ENCODE results near the gene TMEM212. TPM values are rescaled to one million over a fixed set of nuclear protein-coding genes. Genes with fewer than 3 reads are reported as not detected.

TMEM212 gene
- polyA plus RNA-seq, 2 of the 4 experiments (the other 2 are of a cell fraction): not detected

DNA sequence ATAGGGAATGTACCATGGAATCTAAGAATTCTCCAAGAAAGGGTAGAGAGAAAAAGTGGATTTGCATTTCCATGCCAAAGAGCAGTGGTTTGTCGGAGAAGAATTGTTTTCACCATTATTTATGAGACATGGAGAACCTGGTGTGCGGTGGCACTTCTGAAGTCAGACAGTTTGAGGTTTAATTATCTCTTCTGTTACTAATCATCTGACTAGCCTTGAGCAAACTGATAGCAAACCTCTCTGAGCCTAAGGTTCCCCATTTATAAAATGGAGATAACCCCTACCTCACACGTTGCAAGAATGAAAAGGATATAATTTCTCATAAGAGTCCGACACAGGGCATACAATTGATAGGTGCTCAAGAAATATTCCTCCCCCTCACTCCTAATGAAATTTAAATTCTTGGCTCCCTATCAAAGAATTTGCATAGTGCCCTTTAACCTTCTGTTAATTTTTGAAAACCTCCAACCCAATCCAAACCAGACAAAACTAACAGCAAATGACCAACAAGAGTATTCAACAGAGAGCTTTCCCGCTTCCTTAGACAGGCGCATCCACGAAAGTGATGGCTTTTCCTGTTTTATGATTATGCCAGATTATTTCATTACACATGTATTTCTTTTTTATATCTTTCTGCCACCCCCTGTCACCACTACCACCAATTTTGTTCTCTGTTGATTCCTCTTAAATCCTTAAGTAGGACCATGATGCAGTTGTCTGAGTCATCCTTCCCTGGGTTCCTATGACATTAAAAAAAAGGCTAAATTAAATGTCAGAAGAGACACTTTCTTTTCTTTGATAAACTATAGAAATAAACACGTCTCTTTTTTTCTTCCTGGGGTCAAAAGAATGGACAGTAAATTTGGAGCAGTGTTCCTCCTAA, 28.5 kb downstream of the TMEM212 start:
- peak overlapping the region; percentile 22 to 64; a peak in 3 of 6 replicates for H3K27ac ChIP-seq
- ChIA-PET POLR2A (no interaction called here), CTCF (interaction anchor here (0.6 kb wide), 1 partner anchor 162 kb away, joined by 3 read pairs; no protein-coding TSS in a partner anchor)
- FAIRE-seq (no peak), DNase-seq (ENCODE audit: low read depth in 1 of 2, low spot score in 1 of 2) (no peak), ATAC-seq (no peak)
- no peak overlapping the region for H3K4me3 ChIP-seq
- peaks cover 50% of the 10 kb centered on the region for H3K4me1 ChIP-seq
- no peaks in the 10 kb centered on the region for H3K9me3 ChIP-seq
- 86% methylated on average over 8 of the region's 8 CpGs for WGBS (ENCODE audit: missing lambda C conversion rate)
- no peak overlapping the region for H3K4me2 ChIP-seq
- TF ChIP-seq RAD21 (conservative IDR thresholded peaks at IDR 0.05 in 1 of 2, IDR thresholded peaks at IDR 0.05 in 1 of 2) (no peak), NPAS2 (CRISPR knock-in tag; IDR thresholded peaks at IDR 0.05; ENCODE audit: borderline replicate concordance) (no peak), CHD4 (IDR thresholded peaks at IDR 0.05; ENCODE audit: borderline replicate concordance) (no peak), JUNB (IDR thresholded peaks at IDR 0.05) (no peak), HOXB5 (CRISPR knock-in tag; IDR thresholded peaks at IDR 0.05) (no peak), RFX5 (IDR thresholded peaks at IDR 0.05) (no peak), POLR2A (IDR thresholded peaks at IDR 0.05; ENCODE audit: low read length) (no peak), NFE2L2 (conservative IDR thresholded peaks at IDR 0.05; ENCODE audit: low read length) (no peak), NR3C1 (IDR thresholded peaks at IDR 0.05) (no peak), CBX8 (IDR thresholded peaks at IDR 0.05) (no peak), HEYL (CRISPR knock-in tag; IDR thresholded peaks at IDR 0.05) (no peak), ZFP36 (IDR thresholded peaks at IDR 0.05; ENCODE audit: borderline replicate concordance, partially characterized antibody) (no peak)
- TF ChIP-seq, protein P1, sequence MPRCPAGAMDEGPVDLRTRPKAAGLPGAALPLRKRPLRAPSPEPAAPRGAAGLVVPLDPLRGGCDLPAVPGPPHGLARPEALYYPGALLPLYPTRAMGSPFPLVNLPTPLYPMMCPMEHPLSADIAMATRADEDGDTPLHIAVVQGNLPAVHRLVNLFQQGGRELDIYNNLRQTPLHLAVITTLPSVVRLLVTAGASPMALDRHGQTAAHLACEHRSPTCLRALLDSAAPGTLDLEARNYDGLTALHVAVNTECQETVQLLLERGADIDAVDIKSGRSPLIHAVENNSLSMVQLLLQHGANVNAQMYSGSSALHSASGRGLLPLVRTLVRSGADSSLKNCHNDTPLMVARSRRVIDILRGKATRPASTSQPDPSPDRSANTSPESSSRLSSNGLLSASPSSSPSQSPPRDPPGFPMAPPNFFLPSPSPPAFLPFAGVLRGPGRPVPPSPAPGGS (IDR thresholded peaks at IDR 0.05): no peak
- TF ChIP-seq, protein P2, sequence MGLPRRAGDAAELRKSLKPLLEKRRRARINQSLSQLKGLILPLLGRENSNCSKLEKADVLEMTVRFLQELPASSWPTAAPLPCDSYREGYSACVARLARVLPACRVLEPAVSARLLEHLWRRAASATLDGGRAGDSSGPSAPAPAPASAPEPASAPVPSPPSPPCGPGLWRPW (IDR thresholded peaks at IDR 0.05): no peak

DNA sequence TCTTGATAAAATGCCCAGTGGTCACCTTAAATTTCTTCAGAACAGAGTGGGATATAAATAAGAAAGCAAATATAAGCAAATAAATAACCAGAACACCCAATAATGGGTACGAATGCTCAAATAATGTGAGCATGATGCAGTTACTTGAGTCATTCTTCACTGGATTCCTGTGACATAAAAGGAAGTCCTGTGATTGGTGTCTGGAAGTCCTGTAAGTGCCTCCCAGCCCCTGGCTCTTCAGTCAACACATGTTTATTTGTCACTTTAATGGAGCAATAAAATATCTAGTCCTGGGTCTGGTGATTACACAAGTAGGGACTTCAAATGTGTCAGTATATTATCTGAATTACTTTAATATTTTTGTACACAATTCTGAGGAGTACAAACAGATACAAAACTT, 30.4 kb downstream of the TMEM212 start:
- ChIA-PET POLR2A (interaction anchor here (1.3 kb wide), 1 partner anchor 62 kb away, joined by 3 read pairs; no protein-coding TSS in a partner anchor), CTCF (no interaction called here)
- H3K4me2 ChIP-seq: peak overlapping the region; percentile 75
- FAIRE-seq (no peak), ATAC-seq (peak; percentile 45 to 68; a peak in 4 of 6 replicates), DNase-seq (ENCODE audit: low read depth in 1 of 2, low spot score in 1 of 2) (peak; percentile 25 to 81)
- peaks cover 70% of the 10 kb centered on the region for H3K4me1 ChIP-seq
- H3K27ac ChIP-seq: peak overlapping the region; percentile 73 to 84
- H3K9me3 ChIP-seq: no peaks in the 10 kb centered on the region
- no peak overlapping the region for H3K4me3 ChIP-seq
- 0% methylated on average over 1 of the region's 1 CpG for WGBS (ENCODE audit: missing lambda C conversion rate)
- TF ChIP-seq CEBPB (IDR thresholded peaks at IDR 0.05): peak in 1 of 2 experiments; percentile 30; a peak in 1 of 4 replicates
- no peak for TF ChIP-seq MAZ (IDR thresholded peaks at IDR 0.05; ENCODE audit: borderline replicate concordance, low read depth, low read length)
- TF ChIP-seq RNF2 (IDR thresholded peaks at IDR 0.05; ENCODE audit: borderline replicate concordance, low read depth): no peak
- no peak for TF ChIP-seq NPAS2 (CRISPR knock-in tag; IDR thresholded peaks at IDR 0.05; ENCODE audit: borderline replicate concordance)
- TF ChIP-seq, protein P3, sequence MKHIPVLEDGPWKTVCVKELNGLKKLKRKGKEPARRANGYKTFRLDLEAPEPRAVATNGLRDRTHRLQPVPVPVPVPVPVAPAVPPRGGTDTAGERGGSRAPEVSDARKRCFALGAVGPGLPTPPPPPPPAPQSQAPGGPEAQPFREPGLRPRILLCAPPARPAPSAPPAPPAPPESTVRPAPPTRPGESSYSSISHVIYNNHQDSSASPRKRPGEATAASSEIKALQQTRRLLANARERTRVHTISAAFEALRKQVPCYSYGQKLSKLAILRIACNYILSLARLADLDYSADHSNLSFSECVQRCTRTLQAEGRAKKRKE (CRISPR knock-in tag; IDR thresholded peaks at IDR 0.05; ENCODE audit: low read depth): no peak
- TF ChIP-seq, protein P4, sequence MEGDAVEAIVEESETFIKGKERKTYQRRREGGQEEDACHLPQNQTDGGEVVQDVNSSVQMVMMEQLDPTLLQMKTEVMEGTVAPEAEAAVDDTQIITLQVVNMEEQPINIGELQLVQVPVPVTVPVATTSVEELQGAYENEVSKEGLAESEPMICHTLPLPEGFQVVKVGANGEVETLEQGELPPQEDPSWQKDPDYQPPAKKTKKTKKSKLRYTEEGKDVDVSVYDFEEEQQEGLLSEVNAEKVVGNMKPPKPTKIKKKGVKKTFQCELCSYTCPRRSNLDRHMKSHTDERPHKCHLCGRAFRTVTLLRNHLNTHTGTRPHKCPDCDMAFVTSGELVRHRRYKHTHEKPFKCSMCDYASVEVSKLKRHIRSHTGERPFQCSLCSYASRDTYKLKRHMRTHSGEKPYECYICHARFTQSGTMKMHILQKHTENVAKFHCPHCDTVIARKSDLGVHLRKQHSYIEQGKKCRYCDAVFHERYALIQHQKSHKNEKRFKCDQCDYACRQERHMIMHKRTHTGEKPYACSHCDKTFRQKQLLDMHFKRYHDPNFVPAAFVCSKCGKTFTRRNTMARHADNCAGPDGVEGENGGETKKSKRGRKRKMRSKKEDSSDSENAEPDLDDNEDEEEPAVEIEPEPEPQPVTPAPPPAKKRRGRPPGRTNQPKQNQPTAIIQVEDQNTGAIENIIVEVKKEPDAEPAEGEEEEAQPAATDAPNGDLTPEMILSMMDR (IDR thresholded peaks at IDR 0.05): no peak
- no peak for TF ChIP-seq MAFK (IDR thresholded peaks at IDR 0.05; ENCODE audit: partially characterized antibody)
- TF ChIP-seq CBX8 (IDR thresholded peaks at IDR 0.05): no peak
- TF ChIP-seq ZFP36 (IDR thresholded peaks at IDR 0.05; ENCODE audit: borderline replicate concordance, partially characterized antibody): no peak
- no peak for TF ChIP-seq CHD2 (IDR thresholded peaks at IDR 0.05; ENCODE audit: low read length, partially characterized antibody)
- TF ChIP-seq EHMT2 (IDR thresholded peaks at IDR 0.05; ENCODE audit: low read depth): no peak
- no peak for TF ChIP-seq ZNF302 (CRISPR knock-in tag; IDR thresholded peaks at IDR 0.05)
- TF ChIP-seq TP53 (CRISPR knock-in tag; IDR thresholded peaks at IDR 0.05): no peak
- TF ChIP-seq FOSL2 (IDR thresholded peaks at IDR 0.05): 0 out of 2 replicates have a peak, but pooled peaks have one; percentile 12
- peak; percentile 55 for TF ChIP-seq FOSL2 (CRISPR knock-in tag; IDR thresholded peaks at IDR 0.05)
- TF ChIP-seq KDM1A (IDR thresholded peaks at IDR 0.05; ENCODE audit: low read depth): no peak
- no peak; a peak in 1 of 5 replicates for TF ChIP-seq RAD21 (conservative IDR thresholded peaks at IDR 0.05 in 1 of 2, IDR thresholded peaks at IDR 0.05 in 1 of 2)
- TF ChIP-seq EP300 (IDR thresholded peaks at IDR 0.05): no peak; a peak in 1 of 5 replicates
- TF ChIP-seq FOSB (CRISPR knock-in tag; IDR thresholded peaks at IDR 0.05): no peak
- no peak for TF ChIP-seq HDAC2 (IDR thresholded peaks at IDR 0.05)
- TF ChIP-seq, protein P5, sequence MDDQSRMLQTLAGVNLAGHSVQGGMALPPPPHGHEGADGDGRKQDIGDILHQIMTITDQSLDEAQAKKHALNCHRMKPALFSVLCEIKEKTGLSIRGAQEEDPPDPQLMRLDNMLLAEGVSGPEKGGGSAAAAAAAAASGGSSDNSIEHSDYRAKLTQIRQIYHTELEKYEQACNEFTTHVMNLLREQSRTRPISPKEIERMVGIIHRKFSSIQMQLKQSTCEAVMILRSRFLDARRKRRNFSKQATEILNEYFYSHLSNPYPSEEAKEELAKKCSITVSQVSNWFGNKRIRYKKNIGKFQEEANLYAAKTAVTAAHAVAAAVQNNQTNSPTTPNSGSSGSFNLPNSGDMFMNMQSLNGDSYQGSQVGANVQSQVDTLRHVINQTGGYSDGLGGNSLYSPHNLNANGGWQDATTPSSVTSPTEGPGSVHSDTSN (IDR thresholded peaks at IDR 0.05): no peak
- TF ChIP-seq POLR2A (IDR thresholded peaks at IDR 0.05; ENCODE audit: low read length): no peak
- no peak for TF ChIP-seq HOXB13 (CRISPR knock-in tag; IDR thresholded peaks at IDR 0.05; ENCODE audit: low read depth)
- peak; percentile 53; the same call in 1 of the 2 replicates for TF ChIP-seq GATA3 (IDR thresholded peaks at IDR 0.05; ENCODE audit: borderline replicate concordance)

Measured in A549 (cell line).